HG02763 (cell line): Measurements from ENCODE around the gene CYP4V2.
"Not testable (repeated sequence)": the region's sequence is repeated elsewhere in the genome, so short reads cannot be mapped to it uniquely, and the experiment has no call there.

Experiments used
- ATAC-seq: cut with Tn5 transposase; IDR thresholded peaks from one replicate; pipeline ENCODE4 v1.9.1; 2021; ENCODE audit warnings: mild to moderate bottlenecking, moderate library complexity; ENCODE audit not compliant: unreplicated experiment

CYP4V2 gene

GRCh38 chr4:186227744-186228513 is 36.6 kb downstream of the CYP4V2 start:
- no peak for ATAC-seq

DNA sequence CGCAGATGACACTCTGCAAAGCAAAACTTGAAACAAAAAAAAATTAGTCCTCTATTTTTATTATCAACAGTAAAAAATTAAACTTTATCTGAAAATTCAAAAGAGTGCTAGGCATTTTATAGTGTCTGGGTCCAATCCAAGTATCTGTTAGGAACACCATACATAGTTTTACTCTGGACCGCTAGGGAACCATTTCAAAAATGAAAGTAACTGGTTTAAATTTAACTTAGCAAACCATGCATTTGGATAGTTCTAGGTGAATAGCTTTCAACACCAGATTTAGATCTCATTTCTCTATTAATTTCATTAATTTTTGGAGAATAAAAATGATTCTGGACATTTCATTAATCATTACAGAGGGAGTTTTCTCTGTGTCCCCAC is 37.1 kb downstream of the CYP4V2 start:
- ATAC-seq, result no peak

DNA sequence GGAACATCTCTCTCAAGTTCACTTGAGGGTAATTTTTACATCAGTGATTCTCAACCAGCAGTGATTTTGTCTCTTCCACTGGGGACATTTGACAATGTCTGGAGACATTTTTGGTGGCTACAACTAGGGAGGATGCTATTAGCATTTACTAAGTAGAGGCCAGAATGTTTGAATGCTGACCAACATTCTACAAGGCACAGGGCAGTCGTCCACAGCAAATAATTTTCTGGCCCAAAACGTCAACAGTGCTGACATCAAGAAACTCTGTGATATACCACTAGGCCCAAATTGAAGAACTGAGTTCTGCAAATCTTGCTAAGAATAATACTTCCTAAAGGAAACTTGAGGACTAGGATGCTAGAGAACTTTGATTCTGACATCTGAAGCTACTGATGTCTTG is 43.0 kb downstream of the CYP4V2 start:
- ATAC-seq, result no peak

GRCh38 chr4:186236126-186236525 is 44.8 kb downstream of the CYP4V2 start:
- no peak for ATAC-seq

DNA sequence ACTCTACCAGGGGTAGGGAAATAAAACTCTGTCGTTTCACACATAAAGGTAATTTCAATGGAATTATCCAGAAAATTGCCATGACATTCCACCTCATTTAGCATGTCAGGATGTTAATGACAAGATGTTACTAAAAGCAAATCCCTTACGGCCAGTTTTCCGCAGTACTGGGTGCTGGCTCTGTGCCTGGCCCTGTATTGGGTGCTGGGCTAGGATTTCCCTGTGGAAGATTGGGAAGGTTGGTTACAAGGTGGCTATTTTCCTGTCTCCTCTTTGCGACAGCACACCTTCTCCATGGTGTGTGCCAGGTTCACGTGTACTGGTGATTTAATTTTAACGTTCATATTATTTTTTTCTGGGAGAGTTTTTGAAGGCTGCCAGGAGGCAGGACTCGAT is 49.1 kb downstream of the CYP4V2 start:
- no peak for ATAC-seq

GRCh38 chr4:186240848-186241491 is 49.6 kb downstream of the CYP4V2 start:
- no peak for ATAC-seq

DNA sequence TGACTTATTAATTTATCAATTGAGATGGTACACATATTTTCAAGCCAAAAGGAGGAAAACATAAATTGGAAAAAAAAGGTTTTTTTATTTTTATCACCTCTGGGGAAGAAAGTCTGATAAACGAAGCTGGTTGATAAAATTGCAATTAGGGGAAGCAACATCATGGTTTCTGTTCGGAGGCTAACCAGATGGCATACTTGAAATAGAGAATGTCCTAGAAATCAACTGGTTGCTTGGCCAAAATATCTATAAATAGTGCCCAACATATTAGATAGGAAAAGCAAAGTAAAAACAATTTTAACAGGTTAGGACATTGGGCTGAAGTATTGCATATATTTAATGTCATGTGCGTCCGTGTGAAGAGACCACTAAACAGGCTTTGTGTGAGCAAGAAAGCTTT is 50.2 kb downstream of the CYP4V2 start:
- ATAC-seq, result no peak

- not testable (repeated sequence) for ATAC-seq
Measured at GRCh38 chr4:186242031-186242430, 50.7 kb downstream of the CYP4V2 start.

DNA sequence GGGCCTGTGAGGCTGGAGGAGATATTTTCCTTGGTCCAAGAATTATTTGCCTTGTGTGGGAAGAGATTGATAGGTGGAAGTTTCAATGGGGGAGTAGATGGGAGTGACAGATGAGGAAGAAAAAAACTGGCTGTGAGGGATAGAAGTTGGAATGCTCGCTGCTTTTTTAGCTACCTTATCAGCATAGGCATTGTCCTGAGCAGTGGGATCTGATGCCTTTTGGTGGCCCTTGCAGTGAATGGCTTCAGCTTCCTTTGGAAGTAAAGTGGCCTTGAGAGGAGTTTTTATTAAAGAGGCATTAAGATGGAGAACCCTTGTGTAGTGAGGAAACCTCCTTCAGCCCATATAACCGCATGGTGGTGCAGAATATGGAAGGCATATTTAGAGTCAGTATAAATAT is 52.0 kb downstream of the CYP4V2 start:
- no peak for ATAC-seq

DNA sequence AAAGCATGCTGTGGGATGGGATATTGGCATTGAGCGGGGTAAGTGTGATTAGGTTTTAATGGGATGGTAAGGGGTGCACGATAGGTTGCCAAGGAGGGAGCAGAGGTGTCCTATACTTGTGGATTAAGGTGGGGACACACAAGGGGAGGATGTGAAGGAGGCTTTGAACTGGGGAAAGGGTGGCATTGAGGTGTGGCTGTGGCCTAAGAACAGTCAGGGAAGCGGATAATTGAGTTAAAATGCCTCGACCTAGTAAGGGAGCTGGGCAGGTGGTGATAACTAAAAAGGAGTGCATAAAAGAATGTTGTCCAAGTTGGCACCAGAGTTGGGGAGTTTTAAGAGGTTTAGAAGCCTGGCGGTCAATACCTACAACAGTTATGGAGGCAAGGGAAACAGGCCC is 53.5 kb downstream of the CYP4V2 start:
- no peak for ATAC-seq

- not testable (repeated sequence) for ATAC-seq
Measured at GRCh38 chr4:186247062-186247752, 55.8 kb downstream of the CYP4V2 start.

DNA sequence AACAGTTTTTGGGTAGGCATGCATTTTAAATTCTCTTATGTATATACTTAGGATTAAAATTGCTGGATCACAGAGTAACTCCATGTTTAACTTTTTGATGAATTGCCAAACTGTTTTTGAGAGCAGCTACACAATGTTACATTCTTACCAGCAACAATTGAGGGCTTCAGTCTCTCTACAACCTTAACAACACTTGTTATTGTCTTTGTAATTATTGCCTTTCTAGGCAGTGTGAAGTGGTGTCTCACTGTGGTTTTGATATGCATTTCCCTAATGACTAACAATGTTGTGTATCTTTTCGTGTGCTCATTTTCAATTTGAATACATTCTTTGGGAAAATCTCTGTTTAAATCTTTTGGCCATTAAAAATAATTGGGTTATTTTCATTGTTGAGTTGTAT is 57.3 kb downstream of the CYP4V2 start:
- ATAC-seq, result no peak

DNA sequence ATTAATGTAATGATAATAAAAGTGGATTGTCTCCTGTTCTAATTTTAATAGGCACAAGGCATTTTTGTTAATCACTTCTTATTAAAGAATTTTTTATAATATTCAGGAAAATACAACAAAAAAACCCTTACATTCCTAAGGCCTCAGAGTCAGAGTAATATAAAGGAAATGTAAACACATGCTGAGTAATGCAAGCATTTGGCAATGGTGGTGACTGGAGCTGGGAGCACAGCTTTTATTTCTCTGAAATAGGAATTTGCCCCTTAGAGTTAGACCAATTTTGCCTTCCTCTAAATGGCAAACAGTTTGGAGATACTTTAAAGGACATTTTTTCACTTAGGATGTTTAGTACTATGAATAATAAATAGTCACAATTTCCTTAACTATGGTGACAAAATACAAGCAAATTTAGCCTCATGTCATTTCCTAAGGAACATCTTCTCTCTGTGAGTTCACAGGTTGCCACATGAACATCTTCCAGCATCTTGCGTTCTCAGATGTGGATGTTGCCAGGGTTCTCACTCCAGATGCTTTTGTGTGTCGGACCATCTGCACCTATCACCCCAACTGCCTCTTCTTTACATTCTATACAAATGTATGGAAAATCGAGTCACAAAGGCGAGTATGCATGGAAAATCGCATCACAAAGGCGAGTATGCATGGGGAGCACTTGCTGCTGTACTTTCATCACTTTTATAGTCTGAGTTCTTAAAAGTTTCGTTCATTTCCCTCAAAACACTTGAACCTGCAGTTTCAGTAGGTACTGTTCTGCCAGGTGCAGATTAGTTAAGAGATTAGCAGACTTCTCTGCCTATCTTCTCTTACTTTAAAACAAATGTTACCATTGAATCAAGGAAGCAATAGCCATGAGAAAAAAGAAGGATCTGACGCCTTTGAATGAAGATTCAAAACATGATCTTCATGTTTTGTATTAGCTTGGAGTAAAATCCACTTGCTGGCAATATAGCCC is 58.7 kb downstream of the CYP4V2 start:
- no peak for ATAC-seq

- ATAC-seq, result no peak
Measured at GRCh38 chr4:186250760-186251159, 59.4 kb downstream of the CYP4V2 start.

DNA sequence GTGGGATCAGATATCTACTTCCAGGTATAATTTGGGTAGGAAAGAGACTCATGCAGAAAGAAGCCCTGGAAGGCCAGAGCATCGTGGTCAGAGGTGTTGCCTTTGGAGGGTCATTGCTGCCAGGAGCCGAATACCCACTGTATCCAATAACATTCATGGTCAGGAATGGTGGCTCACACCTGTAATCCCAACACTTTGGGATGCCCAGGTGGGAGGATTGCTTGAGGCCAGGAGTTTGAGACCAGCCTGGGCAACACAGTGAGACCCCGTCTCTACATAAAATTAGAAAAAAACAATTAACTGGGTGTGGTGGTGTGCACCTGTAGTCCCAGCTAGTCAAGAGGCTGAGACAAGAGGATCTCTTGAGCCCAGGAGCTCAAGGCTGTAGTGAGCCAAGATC is 63.8 kb downstream of the CYP4V2 start:
- no peak for ATAC-seq

- no peak for ATAC-seq
Measured at GRCh38 chr4:186258216-186258811, 66.9 kb downstream of the CYP4V2 start.

- ATAC-seq, result no peak
Measured at GRCh38 chr4:186260117-186260503, 68.7 kb downstream of the CYP4V2 start.
